HepG2 (cell line): ENCODE measurements around the gene NANOGP8.

ENCODE experiments used
- ATF1 ChIP-seq: IDR thresholded peaks from 2 replicates; pipeline ENCODE4 v1.6.1; 2016; ENCODE audit warnings: mild to moderate bottlenecking, control low read depth
- DNMT1 ChIP-seq: sonication (generic); formaldehyde crosslinking; IDR thresholded peaks from 2 replicates; pipeline ENCODE4 v1.5.1; 2020; ENCODE audit warnings: mild to moderate bottlenecking, missing genetic modification reagents
- POLR2A ChIP-seq, 2 experiments: IDR thresholded peaks; 2 replicates each; pipeline ENCODE4 v1.6.1; 2011; ENCODE audit warnings: low read depth in 2 of 2, low read length in 2 of 2, mild to moderate bottlenecking in 1 of 2, moderate library complexity in 1 of 2; ENCODE audit not compliant: insufficient read depth in 1 of 2
- POLR2AphosphoS5 ChIP-seq: IDR thresholded peaks from 2 replicates; pipeline ENCODE4 v1.6.1; 2012; ENCODE audit warnings: low read depth, low read length
- RAD21 ChIP-seq: fragments of 450-650 bp; formaldehyde crosslinking; IDR thresholded peaks from 2 replicates; pipeline ENCODE4 v1.5.0; 2020; ENCODE audit warnings: mild to moderate bottlenecking
- REL ChIP-seq: sonication (generic); formaldehyde crosslinking; conservative IDR thresholded peaks from 2 replicates; pipeline ENCODE4 v1.8.0; 2022; ENCODE audit warnings: mild to moderate bottlenecking, missing genetic modification reagents, moderate library complexity
- RFX3 ChIP-seq: IDR thresholded peaks from 2 replicates; pipeline ENCODE4 v1.6.1; 2016; ENCODE audit warnings: missing biosample characterization, missing genetic modification reagents
- TARDBP ChIP-seq: sonication (generic); formaldehyde crosslinking; IDR thresholded peaks from 2 replicates; pipeline ENCODE4 v1.8.0; 2022; ENCODE audit warnings: mild to moderate bottlenecking, missing genetic modification reagents
- ZMYM2 ChIP-seq: sonication (generic); formaldehyde crosslinking; IDR thresholded peaks from 2 replicates; pipeline ENCODE4 v1.8.0; 2022; ENCODE audit warnings: mild to moderate bottlenecking, missing genetic modification reagents
- ZNF124 ChIP-seq: sonication (generic); formaldehyde crosslinking; IDR thresholded peaks from 2 replicates; pipeline ENCODE4 v1.4.0; 2020; ENCODE audit warnings: missing genetic modification reagents
- ZNF138 ChIP-seq: sonication (generic); formaldehyde crosslinking; IDR thresholded peaks from 2 replicates; pipeline ENCODE4 v1.5.0; 2020; ENCODE audit warnings: mild to moderate bottlenecking, low read depth, missing genetic modification reagents
- ZNF644 ChIP-seq: IDR thresholded peaks from 2 replicates; pipeline ENCODE4 v1.6.1; 2016; ENCODE audit warnings: low read depth
- ZSCAN30 ChIP-seq: sonication (generic); formaldehyde crosslinking; IDR thresholded peaks from 2 replicates; pipeline ENCODE4 v1.5.0; 2020; ENCODE audit warnings: mild to moderate bottlenecking, missing genetic modification reagents

DNA sequence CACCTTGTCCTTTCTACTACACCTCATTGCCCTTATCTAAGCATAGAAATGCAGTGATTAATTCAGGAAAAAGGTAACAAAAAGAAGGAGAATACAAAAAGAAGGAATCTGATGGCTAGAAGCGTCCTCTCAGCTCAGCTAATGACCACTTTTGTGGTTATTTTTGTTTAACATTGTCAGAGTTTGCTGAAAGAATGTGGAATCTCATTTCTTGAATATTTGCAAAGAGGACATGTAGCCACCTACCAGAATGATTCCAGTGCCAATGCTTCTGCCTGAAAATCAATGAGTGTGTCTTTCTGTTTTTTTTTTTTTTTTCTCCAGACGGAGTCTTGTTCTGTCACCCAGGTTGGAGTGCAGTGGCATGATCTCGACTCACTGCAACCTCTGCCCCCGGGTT, 24.5 kb downstream of the NANOGP8 start:
- TF ChIP-seq POLR2A (IDR thresholded peaks at IDR 0.05; ENCODE audit: insufficient read depth in 1 of 2, low read depth in 2 of 2, low read length in 2 of 2) (no peak), RFX3 (no peak), TARDBP (CRISPR knock-in tag) (no peak), REL (CRISPR knock-in tag) (no peak), ATF1 (CRISPR knock-in tag) (no peak), RAD21 (CRISPR knock-in tag) (no peak), POLR2AphosphoS5 (no peak), ZNF124 (CRISPR knock-in tag) (no peak), ZNF138 (CRISPR knock-in tag) (no peak), DNMT1 (CRISPR knock-in tag) (no peak), ZMYM2 (CRISPR knock-in tag) (no peak), ZNF644 (CRISPR knock-in tag) (no peak), ZSCAN30 (CRISPR knock-in tag) (no peak)
